ENCODE results near the gene PLEKHA6.

PLEKHA6 gene

DNA sequence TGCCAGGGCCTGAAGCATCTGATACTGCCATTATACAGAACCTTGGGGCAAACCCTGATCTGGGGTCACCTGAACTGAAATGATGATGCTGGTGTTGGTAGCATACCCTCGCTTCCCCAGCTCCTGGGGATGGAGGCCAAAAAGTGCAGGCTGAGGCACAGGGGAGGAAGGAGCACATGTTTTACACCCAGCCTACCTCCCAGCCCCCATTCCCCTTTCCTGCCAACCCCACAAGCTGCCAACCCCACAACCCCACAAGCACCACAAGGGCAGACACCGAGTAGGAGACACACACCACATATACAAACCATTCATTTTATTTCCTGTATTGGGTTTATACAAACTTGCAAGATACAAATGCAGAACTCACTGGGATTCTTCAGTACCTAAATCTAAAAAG, 141.2 kb downstream of the PLEKHA6 start:
- TF ChIP-seq, protein P1, sequence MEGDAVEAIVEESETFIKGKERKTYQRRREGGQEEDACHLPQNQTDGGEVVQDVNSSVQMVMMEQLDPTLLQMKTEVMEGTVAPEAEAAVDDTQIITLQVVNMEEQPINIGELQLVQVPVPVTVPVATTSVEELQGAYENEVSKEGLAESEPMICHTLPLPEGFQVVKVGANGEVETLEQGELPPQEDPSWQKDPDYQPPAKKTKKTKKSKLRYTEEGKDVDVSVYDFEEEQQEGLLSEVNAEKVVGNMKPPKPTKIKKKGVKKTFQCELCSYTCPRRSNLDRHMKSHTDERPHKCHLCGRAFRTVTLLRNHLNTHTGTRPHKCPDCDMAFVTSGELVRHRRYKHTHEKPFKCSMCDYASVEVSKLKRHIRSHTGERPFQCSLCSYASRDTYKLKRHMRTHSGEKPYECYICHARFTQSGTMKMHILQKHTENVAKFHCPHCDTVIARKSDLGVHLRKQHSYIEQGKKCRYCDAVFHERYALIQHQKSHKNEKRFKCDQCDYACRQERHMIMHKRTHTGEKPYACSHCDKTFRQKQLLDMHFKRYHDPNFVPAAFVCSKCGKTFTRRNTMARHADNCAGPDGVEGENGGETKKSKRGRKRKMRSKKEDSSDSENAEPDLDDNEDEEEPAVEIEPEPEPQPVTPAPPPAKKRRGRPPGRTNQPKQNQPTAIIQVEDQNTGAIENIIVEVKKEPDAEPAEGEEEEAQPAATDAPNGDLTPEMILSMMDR (conservative IDR thresholded peaks at IDR 0.05; ENCODE audit: low read length): no peak
- no peak for DNase-seq (ENCODE audit: low read depth)

DNA sequence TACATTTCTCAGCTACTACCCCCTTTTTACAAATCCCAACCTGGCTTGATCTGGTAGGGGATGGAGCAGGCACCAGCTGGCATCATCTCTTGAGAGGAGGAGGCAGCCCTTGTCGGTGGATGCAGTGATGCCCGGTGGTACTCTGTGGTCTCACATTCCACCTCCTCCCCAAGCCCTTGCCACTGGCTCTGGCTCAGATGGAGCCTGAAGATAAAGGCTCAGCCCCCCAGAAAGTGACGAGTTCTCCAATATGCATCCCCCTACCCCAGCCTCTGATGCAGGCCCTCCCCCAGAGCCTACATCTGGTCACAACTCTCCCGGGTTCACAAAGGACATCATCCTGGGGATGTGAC, 142.1 kb downstream of the PLEKHA6 start:
- no peak for DNase-seq (ENCODE audit: low read depth)
- no peak overlapping the region for H3K4me3 ChIP-seq (ENCODE audit: low read length)
- TF ChIP-seq, protein P1 (conservative IDR thresholded peaks at IDR 0.05; ENCODE audit: low read length): no peak

More for the DNA sequence above, 141.2 kb downstream of the PLEKHA6 start:
- H3K4me3 ChIP-seq (ENCODE audit: low read length): no peak overlapping the region

DNA sequence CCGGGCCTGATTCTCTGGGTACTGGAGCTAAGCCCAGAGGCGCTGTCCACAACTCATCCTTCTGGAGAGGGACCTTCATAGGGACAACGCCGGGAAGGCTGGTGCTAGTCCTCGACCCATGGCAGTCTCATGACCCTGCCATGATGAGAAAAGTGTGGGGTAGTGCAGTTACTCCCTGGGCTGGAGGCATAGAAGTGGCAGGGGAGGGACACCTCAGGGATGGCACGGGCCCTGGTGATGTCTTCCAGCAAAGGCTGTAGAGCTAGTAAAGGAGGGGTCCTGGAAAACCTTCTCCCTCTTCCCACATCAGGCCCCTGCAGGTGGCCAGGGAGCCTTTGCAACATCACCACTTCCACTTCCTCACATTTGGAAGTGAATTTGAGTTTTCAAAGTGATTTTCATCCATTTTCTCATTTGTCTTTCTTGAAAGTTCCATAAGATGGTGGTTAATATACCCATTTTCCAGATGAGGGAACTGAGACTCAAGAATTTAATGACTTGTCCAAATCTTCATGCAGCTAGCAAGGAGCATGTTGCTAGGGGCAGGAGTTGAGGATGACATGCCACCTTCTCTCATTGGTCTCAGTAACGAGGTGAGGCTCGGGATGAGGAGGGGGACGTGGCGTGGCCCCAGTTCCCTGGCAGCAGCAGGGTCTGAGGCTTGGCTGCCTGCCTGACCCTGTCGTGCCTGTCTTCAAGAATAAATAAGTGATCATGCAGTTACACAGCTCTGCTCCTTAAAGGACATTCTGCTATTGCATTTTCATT, 142.7 kb downstream of the PLEKHA6 start:
- DNase-seq (ENCODE audit: low read depth): no peak
- TF ChIP-seq, protein P1 (conservative IDR thresholded peaks at IDR 0.05; ENCODE audit: low read length): no peak
- no peak overlapping the region for H3K4me3 ChIP-seq (ENCODE audit: low read length)

DNA sequence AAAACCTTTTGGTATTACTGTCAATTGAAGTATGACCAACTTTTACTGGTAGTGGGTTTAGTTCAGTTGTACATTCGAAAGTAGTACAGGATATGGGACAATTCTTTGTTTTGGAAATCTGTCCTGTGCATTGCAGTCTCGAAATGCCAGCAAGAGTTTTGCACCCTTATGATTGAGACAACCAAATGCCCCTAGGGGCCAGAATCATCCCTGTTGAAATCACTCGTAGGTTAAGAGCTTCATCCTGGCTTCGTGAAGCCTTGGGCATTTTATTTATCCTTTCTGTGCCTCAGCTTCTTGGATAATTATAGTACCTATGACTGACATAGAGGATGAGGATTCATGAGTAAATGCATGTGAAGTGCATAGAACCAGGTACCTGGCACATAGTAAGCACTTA, 143.5 kb downstream of the PLEKHA6 start:
- no peak for DNase-seq (ENCODE audit: low read depth)
- TF ChIP-seq, protein P1 (conservative IDR thresholded peaks at IDR 0.05; ENCODE audit: low read length): no peak
- no peak overlapping the region for H3K4me3 ChIP-seq (ENCODE audit: low read length)

DNA sequence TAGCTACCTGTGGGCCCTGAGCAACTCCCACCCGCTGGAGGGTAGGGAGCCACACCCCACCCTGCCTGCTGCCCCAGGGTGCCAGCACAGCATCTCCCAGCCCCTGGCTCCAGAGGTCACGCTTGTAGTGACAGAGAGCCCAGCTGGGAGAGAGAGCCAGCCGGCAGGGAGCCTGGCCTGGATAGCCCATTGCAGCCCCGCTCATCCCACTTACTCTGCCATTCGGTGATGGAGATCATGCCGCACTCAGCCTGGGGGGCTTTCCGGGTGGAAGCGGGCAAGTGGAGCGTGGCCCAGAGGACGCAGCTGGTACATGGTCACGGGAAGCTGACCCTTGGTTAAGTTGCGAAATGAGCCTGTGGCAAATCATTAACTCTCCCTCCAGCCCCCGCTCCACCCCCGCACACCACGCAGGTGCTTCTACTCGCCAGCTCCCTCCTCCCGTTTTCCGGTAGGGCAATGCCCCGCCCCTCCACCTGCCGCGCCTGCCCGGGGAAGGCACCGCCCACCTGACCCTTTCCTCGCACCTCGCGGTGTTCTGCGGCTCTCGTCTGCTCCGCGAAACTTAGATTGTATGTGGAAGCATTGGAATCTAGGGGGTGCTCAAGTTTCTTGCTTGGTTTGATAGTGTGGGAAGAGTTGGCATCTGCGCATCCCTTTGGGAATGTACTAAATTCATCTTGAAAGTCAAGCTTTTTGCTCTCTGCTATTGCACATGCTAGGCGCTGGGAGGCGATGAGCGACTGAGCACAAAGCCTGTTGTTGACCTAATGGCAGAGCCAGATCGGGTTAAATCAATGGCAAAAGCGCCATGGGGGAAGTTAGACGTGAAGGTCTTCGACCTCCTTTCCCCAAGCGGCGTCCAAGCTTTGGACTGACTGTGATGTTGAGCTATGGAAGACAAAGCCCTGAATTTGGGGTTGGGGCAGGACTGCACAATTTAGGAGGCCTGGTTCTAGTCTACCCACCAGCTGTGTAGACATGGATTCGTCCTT, 145.8 kb downstream of the PLEKHA6 start, which contains the start of gene GOLT1A:
Gene GOLT1A (minus strand): TSS at position 321 of the 995 bp plus-strand sequence. CDS start 82 bp downstream, at position 239.
- H3K4me3 ChIP-seq (ENCODE audit: low read length): no peak within 1 kb of the TSS
- TF ChIP-seq, protein P1 (conservative IDR thresholded peaks at IDR 0.05; ENCODE audit: low read length): peak; percentile 91
- peak; percentile 84 for DNase-seq (ENCODE audit: low read depth)

DNA sequence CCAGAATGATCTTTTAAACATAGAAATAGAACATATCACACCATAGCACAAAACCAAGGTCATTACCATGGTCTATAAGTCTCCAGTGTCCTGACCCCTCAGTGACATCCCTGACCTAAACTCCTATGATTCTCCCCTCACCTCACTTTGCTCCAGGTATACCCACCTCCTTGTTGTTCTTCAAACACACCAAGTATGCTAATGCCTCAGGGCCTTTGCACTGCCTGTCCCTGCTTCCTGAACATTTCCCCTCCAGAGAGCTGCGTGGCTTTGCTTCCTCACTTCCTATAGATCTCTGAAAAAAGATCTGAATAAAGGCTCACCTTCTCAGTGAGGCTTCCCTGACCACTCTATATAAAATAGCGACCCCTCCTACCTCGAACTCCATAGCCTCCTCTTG, 147.0 kb downstream of the PLEKHA6 start:
- no peak overlapping the region for H3K4me3 ChIP-seq (ENCODE audit: low read length)
- DNase-seq (ENCODE audit: low read depth): no peak
- TF ChIP-seq, protein P1 (conservative IDR thresholded peaks at IDR 0.05; ENCODE audit: low read length): no peak

All from AG10803 (cell line).